ELF-1 (cell line): Measurements from ENCODE around the gene KRT35.

Source experiments
- DNase-seq: peaks from one replicate; pipeline ENCODE4 v3.0.0-alpha.2; 2016; ENCODE audit warnings: low read depth, low spot score

Gene KRT35

DNA sequence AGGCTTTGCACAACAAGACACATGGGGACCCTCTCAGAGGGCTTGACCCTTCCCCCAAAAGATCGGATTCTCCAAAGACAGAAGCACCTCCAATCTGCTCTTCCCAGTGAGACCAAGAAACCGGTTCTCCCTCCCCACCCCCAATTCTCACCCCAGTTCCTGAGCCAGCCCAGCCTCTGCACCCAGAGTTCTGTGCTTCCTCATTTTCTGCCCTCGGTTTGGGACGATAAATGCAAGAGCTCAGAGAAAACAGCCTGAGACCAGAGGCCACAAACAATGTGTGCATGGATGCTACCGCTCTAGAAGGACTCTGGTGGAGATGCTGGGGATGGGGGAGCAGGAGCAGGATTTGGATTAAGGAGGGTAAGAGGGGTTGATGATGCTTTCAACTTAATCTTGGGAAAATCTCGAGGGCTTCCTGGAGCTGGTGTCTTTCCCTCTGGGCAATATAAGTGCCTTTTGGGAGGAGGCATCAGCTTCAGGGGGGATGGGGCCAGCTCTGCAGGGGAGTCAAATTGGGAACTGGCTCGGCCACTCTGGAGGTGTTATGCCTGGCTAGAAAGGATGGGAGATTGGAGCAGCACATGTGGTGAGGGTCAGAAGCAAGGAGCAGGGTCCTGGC lies 31.7 kb upstream of the KRT35 start:
- DNase-seq, result no peak

DNA sequence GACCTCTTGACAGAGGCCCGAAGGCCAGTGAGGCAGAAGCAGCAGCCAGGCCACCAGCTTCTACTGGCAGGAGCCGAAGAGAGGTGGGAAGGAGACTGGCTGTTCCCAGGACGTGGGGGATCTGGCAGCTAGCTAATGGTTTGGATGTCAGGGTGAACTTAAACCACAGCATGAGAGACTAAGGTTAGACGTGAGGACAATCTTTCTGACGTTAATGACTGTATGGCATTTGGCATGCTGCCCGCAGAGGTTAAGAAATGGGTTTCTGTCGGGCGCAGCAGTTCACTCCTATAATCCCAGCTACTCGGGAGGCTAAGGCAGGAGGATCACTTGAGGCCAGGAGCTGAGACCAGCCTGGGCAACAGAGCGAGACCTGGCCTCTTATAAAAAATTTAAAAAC lies 30.8 kb upstream of the KRT35 start:
- no peak for DNase-seq

DNA sequence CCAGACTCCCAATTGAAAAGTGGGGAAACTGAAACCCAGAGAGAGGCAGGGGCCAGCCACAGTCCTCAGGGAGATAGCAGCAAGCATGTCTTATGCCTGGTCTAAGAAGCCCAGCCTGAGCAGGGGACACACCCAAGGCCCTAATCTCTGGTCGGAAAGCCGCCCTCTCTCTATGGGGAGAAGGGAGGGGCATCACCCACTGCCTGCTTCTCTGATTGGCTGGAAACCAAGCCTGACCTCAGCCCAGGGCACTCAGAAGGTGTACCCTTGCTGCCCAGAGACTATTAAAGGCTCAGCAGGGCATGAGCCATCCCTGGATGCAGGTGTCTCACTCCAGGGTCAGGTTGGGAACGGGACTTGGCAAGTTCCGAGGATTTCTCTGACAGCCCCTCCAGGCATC lies 30.2 kb upstream of the KRT35 start:
- no peak for DNase-seq

DNA sequence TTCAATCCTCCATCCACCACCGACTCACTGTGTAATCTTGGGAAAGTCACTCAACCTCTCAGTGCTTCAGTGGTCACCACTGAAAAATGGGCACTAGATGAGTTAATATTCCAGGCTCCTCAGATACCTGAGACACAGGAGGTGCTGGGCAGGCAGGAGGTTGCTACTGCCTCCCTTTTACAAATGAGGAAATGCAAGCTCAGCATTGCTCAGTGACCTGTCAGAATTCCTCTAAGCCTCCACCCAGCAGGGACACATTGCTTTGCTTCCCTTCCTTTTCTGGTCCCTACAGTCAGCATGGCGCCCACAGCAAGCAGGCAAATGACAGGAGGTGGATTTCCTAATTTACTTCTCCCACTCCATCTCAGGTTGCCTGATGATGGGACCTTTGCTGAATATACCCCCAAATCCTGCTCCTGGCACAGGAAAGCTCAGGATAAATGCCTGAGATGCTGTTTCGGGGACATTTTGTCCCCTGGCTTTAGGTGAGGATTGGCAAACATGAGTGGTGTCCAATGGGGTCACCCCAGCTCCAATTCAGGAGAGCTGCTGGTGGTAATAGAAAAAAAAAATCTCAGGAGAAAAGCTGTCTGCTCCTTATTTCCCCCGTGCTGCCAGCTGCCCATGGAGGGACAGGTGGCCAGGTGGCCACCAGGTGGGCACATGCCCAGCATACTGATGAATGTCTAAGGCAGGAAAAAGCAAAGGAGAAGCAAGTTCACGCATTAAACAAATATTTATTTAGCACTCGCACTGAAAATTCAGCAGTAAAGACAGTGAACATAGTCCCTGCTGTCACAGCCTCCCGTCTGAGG lies 29.5 kb upstream of the KRT35 start:
- peak; percentile 28 for DNase-seq

DNA sequence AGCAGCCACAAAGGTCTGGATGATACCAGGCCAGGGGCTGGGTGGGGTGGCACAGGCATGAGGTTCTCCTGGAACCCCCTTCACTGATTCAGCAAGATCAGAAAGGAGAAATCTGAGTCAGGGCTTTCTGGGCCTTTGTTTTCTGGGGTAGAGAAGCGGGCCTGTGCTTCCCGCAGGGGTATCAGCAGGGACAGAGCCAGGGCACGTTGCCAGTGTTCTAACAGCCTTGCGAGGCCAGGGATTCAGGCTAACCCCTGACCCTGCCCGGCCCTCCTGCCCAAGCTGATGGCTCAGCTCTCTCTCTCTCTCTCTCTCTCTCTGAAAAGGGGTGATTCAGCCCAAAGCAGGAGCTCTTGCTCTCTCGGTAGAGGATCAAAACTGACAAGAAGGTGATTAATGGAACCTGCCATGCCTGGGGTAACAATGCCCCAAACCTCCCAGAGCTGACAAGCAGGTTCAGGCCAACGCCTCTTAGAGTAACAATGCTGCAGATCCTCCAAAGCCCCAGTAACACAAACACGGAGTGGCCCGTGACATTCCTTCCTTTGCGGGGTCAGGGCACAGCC lies 26.4 kb upstream of the KRT35 start:
- DNase-seq, result peak; percentile 71

DNA sequence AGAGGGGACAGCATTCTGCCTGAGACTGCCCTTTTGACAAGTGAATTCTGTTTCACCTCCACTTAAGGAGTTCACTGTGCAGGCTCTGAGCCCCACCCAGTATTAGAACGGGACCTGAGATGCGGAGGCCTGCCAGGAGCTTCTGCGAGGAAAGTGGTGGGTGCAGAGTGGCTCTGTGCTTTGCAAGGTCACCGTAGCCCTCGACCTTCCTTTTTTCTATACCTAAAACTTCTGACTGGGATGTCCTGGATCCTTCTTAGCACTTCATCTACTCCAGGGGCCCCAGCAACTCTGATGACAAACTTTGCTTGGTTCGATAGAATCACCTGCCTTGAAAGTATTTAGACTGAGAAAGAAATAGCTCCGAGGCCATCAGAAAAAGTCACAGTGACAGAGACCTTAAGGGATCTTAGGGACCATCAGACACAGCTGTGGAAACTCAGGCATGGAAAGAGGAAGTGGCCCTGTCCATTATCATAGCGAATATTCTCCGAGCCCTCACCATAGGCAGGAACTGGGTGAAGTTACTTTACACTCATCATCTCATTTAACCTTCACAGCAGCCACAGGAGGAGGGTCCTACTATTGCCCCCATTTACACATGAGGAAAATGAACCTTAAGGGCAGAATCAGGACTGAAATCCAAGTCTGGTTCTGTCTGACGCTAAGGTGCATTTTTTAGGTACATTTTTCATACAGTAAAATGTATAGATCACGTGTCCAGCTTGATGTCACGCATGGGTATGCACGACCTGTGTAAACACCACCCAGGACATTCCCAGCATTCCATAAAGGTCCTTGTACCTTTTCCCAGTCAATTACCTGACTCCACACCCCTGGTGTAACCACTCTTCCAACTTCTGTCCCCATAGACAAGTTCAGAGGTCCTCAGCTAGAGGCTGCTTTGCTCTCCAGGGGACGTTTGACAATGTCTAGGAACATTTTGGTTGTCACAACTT lies 25.1 kb upstream of the KRT35 start:
- no peak for DNase-seq

DNA sequence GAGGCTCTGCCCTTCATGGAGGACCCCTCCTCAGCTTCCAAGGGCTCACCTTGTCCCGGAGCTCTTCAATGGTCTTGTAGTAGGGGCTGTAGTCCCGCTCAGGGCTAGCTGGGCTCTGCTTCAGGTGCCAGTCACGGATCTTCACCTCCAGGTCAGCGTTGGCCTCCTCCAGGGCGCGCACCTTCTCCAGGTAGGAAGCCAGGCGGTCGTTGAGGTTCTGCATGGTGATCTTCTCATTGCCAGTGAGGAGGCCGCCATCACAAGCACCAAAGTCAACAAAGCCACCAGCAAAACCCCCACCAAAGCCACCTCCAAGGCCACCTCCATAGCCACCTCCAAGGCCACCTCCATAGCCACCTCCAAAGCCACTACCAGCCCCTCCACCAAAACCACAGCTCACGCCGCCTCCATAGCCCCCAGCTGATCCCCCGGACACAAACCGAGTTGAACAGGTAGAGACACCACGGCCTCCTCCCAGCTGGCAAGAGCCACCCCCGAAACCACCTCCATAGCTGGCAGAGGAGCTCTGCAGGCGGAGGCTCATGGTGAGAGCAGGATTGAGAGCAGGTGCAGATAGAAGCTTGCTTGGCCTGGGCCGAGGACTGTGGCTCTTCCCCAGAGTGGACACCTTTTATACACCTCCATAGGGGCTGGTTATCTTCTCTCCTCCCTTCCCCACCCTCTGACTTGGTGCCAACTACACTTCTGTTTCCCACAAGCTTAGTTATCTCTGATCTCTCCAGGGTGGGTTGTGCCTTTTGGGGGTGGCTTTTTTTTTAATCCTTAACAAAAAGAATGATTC lies 24.3 kb upstream of the KRT35 start, which contains the start of gene KRT13:
KRT13 (minus strand) TSS at position 606 of the 802 bp plus-strand sequence; CDS start at position 544, 62 bp downstream.
- no peak for DNase-seq

DNA sequence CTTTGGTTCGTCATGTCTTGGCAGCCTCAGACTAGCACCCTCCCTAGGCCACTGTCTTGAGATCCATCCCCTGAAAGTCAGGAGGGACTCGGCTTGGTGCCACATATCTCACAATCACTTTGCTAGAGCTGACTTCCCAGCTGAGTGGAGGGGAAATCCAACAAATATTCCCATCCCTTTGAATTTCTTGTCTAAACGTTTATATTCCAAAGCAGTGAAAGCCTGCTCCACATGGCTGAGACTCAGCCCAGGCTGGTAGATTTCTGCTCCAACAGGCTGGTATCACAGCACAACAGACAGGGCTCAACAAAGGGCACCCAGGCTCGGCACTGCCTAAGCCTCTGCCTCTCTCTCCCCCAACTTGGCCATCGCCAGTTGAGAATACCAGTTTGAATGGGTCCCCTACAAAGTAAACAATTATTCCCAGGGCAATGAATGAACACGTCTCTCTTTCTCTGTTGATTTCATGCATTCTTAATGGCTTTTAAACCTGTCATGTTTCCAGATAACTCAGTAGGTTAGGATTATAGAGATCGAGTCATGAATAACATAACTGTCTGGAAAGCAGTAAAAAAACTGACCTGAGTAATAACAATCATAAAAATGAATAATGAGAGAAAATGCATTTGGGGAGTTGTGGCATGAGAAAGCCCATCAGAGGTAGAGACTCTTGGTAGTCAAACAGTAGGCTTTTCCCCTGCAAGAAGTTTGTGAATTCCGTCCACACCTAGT lies 23.5 kb upstream of the KRT35 start:
- DNase-seq, result no peak

DNA sequence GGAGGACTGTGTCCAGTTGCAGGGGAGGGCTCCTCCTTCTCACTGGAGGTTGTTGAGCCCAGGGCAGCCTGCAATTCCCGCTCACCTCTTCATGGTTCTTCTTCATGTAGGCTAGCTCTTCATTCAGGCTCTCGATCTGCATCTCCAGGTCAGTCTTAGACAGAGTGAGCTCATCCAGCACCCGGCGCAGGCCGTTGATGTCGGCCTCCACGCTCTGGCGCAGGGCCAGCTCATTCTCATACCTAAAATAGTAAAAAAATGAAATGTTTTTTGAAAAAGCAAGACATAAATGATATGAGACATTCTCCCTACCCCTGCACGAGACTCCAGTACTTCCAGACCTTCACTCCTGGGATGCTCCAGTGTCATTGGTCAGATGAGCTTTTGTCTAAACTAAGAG lies 22.3 kb upstream of the KRT35 start:
- DNase-seq, result no peak

DNA sequence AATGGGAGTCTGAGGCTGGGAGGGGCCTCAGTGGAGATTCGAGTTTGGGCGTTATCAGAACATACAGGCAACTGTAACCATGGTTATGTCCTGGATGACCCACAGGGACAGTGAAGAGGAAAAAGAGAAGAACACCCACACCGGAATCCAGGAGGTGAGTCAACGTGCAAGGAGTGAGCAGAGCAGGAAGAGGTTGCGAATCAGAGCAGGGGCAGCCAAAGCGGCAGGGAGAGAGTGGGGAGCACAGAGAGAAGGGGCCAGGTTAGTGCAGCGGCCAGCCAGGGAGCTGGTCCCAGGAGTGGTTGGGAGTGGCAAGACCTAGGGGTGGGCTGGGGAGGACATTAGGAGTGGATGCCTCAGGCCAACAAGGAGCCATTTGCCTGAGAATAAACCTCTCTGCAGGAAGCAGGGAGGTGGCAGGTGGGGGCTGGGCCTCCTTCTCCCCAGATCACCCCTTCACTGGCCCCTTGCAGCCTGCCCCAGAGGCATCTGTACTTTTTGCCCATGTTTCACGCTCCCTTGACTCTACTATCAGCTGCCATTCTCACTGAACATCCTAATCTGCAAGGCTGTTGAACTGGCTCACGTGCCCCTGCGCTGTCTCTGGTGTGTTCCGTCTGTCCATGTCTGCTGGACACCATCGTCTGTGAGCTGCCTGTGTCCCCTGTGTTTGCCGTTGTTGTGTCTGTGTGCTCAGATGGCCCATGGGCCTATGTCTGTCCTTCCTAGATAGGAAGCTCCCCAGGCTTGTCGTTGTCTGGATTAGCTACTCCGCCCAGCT lies 19.4 kb upstream of the KRT35 start:
- DNase-seq, result peak; percentile 73

DNA sequence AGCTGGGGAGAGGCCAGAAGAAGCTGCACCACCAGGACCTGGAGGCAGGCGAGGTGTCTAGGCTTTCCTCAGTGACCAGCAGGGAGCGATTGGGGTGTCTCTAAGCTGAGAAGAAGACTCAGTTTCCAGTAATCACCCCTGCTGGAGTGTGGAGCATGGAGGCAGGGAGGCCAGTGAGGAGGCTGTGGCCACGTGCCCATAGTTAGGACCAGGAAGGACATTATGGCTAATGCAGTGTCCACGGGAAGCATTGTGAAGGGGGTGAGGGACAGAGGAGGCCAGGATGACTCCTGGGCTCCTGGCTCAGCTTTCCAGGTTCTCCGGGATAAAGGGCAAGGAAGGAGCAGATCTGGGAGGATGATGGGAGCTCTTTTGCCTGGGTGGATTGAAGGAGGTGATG lies 18.8 kb upstream of the KRT35 start:
- DNase-seq, result no peak

DNA sequence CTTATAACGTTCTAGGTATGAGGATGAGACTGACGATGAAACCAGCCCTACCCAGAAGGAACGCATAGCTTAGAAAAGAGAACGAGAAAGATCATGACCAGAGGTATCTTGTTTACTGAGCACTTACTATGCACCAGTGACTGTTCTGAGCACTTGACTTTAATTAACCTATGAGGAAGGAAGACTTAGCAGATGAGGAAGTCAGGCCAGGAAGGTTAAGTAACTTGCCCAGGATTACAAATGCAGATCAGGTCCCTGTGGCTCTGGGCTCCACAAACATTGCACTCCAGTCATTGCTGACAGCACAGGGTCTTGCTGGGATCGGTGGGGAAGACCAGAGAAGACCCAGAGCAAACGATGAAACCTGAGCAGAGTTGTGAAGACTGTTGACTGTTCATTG lies 17.3 kb upstream of the KRT35 start:
- no peak for DNase-seq

DNA sequence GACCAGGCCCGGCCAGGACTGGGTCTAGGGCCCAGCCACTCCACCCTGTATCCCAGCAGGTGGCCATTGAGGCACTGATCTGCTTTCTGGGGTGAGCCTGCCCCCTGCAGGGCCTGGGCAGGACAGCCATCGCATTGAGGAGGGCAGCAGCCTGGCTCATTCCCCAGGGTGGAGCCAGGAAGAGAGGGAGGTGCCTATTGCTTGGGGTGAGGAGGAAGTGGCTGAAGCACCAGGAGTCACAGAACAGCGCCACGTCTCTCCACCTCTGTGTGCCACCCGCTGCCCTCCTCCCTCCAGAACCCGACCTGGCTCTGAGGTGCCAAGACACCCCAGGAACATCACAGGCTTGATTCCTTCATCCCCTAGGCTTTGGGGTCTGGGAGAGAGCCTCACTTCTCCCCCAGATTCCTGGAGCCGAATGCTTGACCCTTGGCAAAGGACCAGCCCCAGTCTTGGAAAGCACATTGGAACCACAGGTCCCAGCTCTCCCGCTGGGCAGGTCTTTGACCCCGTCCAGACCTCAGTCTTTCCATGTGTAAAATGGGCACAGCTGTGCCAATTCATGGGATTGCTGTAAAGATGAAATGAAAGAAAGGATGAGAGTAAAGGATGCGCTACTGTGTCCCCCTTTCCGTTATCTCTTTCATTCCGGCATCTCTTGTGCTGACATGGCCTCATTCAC lies 16.0 kb upstream of the KRT35 start:
- DNase-seq, result peak; percentile 92

DNA sequence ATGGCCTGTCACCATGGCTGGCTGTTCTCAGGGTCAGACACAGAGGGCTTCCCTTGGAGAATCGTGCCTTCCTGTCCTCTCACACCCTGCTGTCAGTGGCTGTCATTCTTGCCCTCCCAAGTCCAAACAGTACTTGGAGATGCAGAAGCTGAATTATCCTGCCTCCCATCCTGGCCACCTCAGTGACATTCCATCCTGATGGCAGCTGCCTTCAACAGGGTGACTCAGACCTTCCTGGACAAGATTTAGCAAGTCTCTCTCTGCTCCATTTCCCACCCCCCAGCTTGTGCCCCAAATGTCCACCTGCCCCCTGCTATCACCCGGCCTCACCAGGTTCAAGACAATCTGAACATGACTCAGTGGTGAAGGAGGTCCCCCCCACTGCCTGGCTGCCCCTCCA lies 13.6 kb upstream of the KRT35 start:
- no peak for DNase-seq

DNA sequence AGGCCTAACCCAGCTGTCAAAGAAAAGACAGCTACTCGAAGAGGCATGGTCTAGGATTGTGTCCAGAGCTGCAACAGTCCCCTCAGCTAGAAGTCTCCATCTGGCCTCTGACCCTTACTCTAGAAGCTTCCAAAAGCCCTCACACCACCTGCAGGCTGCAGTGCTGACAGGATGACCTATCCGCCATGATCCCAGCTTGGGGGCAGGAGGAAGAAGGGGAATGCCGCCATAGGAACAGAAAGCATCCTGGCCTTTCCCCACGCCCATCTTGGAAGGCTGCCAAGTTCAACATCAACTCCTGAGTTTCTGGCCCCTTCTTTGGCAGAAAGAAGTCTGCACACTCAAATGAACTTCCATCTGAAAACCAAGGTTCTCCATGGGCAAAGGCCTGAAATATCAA lies 11.8 kb upstream of the KRT35 start:
- DNase-seq, result no peak

DNA sequence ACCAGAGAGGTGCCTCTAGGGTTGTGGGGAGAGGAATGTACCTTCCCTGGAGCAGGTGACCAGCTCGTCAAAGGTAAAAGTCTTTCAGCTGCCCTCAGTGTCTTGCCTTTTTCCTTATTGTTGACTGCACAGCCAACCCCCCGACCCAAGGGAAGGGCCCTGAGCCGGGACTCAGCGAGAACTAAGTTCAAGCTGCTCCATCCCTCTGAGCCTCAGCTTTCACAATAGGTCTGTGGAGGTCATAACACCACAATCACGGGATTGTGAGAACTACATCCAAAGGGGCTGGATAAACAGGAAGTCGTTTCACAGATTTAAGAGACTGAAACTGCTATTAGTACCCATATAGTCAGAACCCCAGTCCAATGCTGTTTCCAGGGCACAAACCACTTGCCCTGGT lies 11.4 kb upstream of the KRT35 start:
- no peak for DNase-seq

DNA sequence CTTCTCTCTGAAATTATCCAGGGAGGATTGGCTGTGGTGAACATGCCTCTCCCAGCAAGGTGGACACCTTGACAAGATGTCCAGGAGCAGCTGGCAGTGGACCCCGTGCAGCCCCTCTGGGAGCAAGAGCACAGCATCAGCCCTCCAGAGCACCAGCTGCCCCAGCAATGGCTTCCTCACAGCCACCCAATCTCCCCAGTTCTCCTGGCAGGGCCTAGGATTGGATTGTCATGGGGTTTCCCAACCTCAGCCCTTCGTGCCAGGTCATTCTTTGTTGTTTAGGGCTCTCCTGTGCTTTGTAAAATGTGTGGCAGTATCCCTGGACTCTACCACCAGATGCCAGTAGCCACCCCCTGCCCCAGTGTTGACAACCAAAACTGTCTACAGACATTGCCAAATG lies 10.5 kb upstream of the KRT35 start:
- DNase-seq, result no peak

DNA sequence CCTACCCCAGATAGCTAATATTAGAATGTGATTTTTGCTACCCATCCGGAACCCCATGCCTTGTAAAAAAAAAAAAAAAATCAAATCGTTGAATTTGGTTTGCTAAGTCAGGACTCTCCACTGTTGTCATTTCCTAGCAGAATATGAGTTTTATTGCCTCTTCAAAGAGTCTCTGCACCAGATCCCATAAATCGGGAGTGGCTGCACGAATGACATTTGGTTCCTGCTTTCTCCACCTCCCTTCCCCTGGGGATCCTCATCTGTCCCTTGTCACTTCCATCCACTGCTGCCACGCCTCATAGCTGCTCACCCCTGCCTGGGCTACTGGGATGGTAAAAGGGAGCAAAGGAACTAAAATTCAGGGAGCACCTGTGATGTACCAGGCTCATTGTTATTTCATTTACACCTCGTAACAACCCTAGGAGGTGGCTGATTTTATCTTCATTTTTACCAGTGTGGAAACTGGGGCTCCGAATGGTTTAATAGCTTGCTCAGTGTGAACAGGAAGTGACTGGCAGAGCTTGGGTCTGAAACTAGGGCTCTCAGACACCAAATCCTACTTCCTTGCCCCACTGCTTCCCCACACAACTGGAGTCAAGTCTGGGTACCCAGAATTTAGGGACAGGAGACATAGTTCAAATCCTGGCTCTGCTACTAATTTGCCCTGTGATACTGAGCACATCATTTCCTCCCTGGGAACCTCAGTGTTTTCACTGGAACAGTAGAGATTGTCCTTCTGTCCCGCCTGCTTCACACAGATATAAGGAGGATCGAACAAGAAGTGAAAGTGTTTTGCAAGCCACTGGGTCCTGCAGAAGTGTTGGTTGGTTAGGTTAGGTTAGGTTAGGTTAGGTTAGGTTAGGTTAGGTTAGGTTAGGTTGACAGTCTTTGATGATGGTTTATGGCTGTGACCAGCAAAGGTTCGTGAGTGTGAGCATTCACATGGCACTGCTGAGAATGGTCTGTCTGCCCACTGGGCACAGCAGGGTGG lies 9.3 kb upstream of the KRT35 start:
- no peak for DNase-seq
